ENCODE data around the gene CNTN5. TPM values are rescaled to one million over a fixed set of nuclear protein-coding genes. Genes with fewer than 3 reads are reported as not detected.

CNTN5 gene
- total RNA-seq, 1 experiment from 2014 or later, result not detected

DNA sequence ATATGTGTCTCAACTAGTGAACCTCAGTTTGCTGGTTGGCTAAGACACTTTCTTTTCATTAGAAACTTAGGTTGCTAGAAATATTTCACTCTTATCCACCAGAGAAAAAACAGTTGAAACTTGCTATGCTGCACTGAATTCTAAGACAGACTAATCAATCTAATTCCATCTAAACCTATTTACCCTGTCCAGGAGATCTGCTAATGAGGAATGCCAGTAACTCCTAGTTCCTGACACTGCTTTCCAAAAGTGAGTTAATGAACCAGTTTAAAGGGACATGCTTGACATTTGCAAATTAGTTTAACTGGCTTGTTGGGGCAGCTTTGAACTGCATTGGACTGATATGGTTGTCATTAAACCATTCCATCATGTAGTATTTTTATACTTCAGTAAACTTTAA lies 258.5 kb downstream of the CNTN5 start:
- Mint-ChIP-seq H3K4me1 (peaks cover 0 to 2% of the 10 kb centered on the region in 2 experiments; a peak in 1 of 4 replicates), H3K9me3 (no peaks in the 10 kb centered on the region), H3K4me3 (no peak overlapping the region), H3K27me3 (ENCODE audit: low read depth) (no peaks in the 10 kb centered on the region), H3K27ac (no peak overlapping the region), H3K36me3 (ENCODE audit: insufficient read depth in 1 of 3, low read depth in 3 of 3) (no peaks in the 10 kb centered on the region)
- Histone ChIP-seq H3K56ac (ENCODE audit: insufficient read length, low read depth, low read length) (no peak overlapping the region), H3K27ac (ENCODE audit: insufficient read length, low read depth, low read length) (no peak overlapping the region), H2BK15ac (ENCODE audit: low read depth, low read length) (no peak overlapping the region), H3K9me3 (ENCODE audit: control insufficient read depth, low read depth, low read length) (no peaks in the 10 kb centered on the region), H3T11ph (ENCODE audit: low read length) (no peak overlapping the region), H2BK12ac (ENCODE audit: insufficient read length, low read depth, low read length) (no peak overlapping the region), H4K91ac (ENCODE audit: insufficient read length, low read depth, low read length) (no peak overlapping the region), H3K79me1 (ENCODE audit: insufficient read depth, low read depth, low read length, poor library complexity, severe bottlenecking) (no peaks in the 10 kb centered on the region), H3K4me1 (ENCODE audit: insufficient read depth, low read length) (no peaks in the 10 kb centered on the region), H2AK5ac (ENCODE audit: insufficient read length, low read length) (no peak overlapping the region), H3K4ac (ENCODE audit: low read depth, low read length) (no peak overlapping the region), H4K8ac (replicated peaks; ENCODE audit: insufficient read length, low read depth, low read length) (no peak overlapping the region), H3K23ac (ENCODE audit: insufficient read length, low read depth, low read length) (no peak overlapping the region), H3K4me2 (ENCODE audit: insufficient read depth, insufficient read length, low read length) (no peak overlapping the region), H3K18ac (ENCODE audit: insufficient read length, low read depth, low read length) (no peak overlapping the region), H2BK5ac (ENCODE audit: insufficient read length, low read length) (no peak overlapping the region), H3K14ac (ENCODE audit: insufficient read depth, low read length) (no peak overlapping the region), H2BK120ac (ENCODE audit: low read depth, low read length, poor library complexity, severe bottlenecking) (no peak overlapping the region), H3K27me3 (ENCODE audit: insufficient read depth, low read length) (no peaks in the 10 kb centered on the region), H3K79me2 (ENCODE audit: insufficient read depth, low read length) (no peaks in the 10 kb centered on the region), H2BK20ac (ENCODE audit: low read depth, low read length, poor library complexity, severe bottlenecking) (no peak overlapping the region), H2AFZ (ENCODE audit: low read length) (no peak overlapping the region), H4K20me1 (ENCODE audit: control insufficient read depth, insufficient read depth, insufficient read length) (no peaks in the 10 kb centered on the region), H3K9ac (ENCODE audit: extremely low read depth, insufficient read length, low read length) (no peak overlapping the region), H3K23me2 (ENCODE audit: insufficient read length, low read depth, low read length, poor library complexity, severe bottlenecking) (no peaks in the 10 kb centered on the region), H4K5ac (ENCODE audit: insufficient read length, low read depth, low read length) (no peak overlapping the region)
- no peak for DNase-seq
- TF ChIP-seq, protein P1, sequence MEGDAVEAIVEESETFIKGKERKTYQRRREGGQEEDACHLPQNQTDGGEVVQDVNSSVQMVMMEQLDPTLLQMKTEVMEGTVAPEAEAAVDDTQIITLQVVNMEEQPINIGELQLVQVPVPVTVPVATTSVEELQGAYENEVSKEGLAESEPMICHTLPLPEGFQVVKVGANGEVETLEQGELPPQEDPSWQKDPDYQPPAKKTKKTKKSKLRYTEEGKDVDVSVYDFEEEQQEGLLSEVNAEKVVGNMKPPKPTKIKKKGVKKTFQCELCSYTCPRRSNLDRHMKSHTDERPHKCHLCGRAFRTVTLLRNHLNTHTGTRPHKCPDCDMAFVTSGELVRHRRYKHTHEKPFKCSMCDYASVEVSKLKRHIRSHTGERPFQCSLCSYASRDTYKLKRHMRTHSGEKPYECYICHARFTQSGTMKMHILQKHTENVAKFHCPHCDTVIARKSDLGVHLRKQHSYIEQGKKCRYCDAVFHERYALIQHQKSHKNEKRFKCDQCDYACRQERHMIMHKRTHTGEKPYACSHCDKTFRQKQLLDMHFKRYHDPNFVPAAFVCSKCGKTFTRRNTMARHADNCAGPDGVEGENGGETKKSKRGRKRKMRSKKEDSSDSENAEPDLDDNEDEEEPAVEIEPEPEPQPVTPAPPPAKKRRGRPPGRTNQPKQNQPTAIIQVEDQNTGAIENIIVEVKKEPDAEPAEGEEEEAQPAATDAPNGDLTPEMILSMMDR (conservative IDR thresholded peaks at IDR 0.05), result no peak
